HTR-8/SVneo (cell line): ENCODE measurements around the gene PPP1R3C.
A peak's percentile ranks its signal among the peaks of the same experiment; 100 is the strongest.

Experiments used
- DNase-seq: peaks from one replicate; pipeline ENCODE4 v3.0.0; 2011; ENCODE audit warnings: low spot score, mixed read lengths; ENCODE audit not compliant: insufficient read length
- FAIRE-seq: peaks from 2 replicates; lab custom pipeline; 2011; peaks lifted over from hg19 to GRCh38; lab: Jason Lieb, UNC

PPP1R3C gene

GRCh38 chr10:91602868-91603568 is 29.9 kb downstream of the PPP1R3C start:
- no peak for DNase-seq
- FAIRE-seq, result no peak

DNA sequence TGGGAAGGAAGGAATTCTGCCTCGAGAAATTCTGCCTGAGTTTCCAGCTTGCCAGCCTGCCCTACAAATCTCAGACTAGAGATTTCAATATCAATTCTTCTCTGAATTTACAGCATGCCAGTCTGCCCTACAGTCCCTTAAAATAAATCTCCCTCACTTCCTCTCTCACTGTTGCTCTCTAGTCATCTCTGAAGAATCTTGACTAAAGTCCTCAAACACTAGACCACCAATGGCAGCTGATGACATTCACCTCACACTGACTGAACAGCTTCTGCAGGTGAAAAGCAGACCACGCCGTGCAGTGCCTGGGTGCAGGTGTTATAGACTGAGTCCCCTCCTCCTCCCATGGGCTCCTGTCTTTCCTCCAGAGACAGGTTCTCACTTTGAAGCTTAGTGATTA is 30.4 kb downstream of the PPP1R3C start:
- FAIRE-seq, result no peak
- DNase-seq, result no peak

DNA sequence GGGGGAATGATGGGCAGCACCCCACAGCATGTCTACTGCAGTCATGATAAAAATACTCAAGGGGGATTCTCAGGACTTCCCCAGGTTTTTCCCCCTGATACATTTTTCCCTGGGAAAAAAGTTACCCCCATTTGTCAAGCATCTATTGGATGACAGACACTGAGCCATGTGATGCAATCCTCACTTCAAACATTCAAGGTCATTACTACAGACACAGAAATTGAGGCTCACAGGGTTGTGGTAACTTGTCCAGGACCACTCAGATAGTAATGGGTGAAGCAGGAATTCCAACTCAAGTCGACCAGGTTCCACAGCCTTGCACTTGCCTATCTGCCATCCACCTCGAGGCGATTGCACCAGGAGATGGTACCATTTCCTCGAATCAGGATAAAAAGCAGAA is 31.7 kb downstream of the PPP1R3C start:
- FAIRE-seq, result no peak
- DNase-seq, result no peak

DNA sequence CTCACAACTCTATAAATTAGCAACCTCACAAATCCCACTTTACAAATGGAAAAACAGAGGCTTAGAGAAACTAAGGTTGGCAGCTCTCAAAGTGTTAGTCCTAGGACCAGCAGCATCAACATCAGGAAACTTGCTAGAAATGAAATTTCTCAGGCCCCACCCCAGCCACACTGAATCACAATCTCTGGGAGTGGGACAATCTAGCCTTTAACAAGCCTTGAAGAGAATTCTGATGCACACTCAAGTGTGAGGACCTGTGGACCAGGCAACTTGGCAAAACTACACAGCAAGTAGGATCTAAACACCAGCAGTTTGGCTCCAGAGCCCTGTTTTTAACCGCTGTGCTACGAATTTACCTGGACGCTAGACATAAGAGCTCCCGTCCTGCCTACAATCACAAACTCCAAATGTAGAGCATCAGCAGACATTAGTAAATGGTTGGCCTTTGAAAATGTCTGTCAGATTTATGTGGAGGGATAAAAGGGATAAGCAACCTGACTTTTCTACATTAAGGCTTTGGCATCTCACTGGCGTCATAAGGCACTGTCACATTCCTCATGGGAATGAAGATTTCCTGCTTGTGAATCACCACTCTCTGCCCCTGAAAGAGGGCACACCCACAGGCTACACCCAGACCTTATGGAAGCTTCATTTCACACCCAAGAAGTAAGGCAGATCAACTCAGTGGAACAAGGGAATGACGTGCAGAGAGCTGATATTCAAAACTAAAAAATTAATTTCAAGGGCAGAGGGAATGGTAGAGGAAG is 34.5 kb downstream of the PPP1R3C start:
- peak; percentile 73 for DNase-seq
- FAIRE-seq, result peak; percentile 92

- no peak for DNase-seq
- FAIRE-seq, result no peak
Measured at GRCh38 chr10:91597197-91597881, 35.5 kb downstream of the PPP1R3C start.

DNA sequence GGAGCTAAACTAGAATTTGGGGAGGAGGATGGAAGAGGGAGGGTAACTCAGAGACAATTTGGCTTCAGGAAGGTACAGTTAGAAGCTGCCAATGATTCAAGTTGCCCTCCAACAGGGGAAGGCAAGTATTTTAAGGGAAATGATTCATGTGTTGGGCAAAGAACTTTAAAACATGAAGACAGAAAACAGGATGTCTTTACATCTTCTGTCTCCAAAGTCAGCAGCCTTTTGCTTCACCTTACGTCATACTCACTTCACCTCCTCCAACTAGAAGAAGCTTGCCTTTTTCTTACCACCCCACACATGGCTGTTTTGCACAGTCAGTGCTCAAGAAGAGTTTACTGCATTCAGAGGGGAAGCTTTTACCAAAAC is 36.1 kb downstream of the PPP1R3C start:
- no peak for DNase-seq
- no peak for FAIRE-seq

DNA sequence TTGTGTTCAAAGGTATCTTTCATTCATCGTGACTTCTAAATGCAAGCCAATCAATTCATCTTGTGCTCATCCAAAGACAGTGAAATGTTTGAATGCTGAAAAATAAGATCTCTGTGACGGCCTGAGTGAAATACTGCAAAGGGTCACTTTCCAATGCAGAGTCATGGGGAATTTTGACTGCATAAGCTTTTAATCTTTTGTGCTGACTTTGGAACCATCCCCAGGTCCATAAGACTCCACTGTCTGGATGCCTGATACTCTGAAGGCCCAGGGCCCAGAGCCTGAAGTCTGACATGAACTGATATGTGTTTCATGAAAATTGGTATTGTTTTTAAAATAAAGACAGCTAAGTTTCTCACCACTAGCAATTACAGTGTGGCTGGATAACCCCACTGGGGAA is 39.0 kb downstream of the PPP1R3C start:
- DNase-seq (no peak), FAIRE-seq (no peak)

- DNase-seq (no peak), FAIRE-seq (no peak)
Measured at GRCh38 chr10:91593366-91593765, 39.5 kb downstream of the PPP1R3C start.

GRCh38 chr10:91592266-91592975 is 40.5 kb downstream of the PPP1R3C start:
- DNase-seq, result no peak
- FAIRE-seq, result no peak

GRCh38 chr10:91591797-91592174 is 41.1 kb downstream of the PPP1R3C start:
- DNase-seq, result no peak
- FAIRE-seq, result no peak

GRCh38 chr10:91590904-91591796 is 41.7 kb downstream of the PPP1R3C start:
- FAIRE-seq, result no peak

GRCh38 chr10:91590142-91590903 is 42.5 kb downstream of the PPP1R3C start:
- FAIRE-seq (no peak), DNase-seq (no peak)

More at GRCh38 chr10:91590904-91591796, 41.7 kb downstream of the PPP1R3C start:
- no peak for DNase-seq

- DNase-seq (no peak), FAIRE-seq (peak; percentile 23)
Measured at GRCh38 chr10:91589658-91590035, 43.2 kb downstream of the PPP1R3C start.

DNA sequence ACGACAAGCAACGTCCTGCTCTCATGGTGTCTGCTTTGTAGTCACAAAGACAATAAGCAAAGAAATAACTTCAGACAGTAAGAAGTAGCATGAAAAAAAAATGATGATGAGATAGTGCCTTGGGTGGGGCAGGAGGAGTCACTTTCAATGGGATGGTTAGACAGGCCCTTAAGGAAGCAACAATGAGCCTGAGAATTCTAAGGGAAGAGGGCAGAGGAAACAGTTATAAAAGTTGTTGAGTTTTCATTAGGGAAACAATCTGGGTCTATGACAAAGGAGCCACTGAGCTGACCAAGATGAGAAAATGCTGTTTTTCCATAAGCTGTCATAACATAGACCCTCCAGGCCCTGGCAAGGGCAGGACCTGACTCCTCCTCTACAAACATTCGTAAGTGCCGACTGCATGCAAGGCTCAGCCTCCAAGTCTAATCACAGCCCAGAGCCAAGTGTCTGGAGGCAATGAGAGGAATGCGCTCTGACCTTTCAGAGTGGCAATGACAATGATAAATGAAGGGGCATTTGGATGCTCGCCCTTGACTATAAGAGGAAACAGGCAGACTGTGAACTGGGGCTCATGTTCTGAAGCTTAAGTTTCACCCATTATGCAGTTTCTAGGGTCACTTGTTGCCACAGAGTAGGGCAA is 43.7 kb downstream of the PPP1R3C start:
- FAIRE-seq (peak; percentile 88), DNase-seq (peak; percentile 63)

DNA sequence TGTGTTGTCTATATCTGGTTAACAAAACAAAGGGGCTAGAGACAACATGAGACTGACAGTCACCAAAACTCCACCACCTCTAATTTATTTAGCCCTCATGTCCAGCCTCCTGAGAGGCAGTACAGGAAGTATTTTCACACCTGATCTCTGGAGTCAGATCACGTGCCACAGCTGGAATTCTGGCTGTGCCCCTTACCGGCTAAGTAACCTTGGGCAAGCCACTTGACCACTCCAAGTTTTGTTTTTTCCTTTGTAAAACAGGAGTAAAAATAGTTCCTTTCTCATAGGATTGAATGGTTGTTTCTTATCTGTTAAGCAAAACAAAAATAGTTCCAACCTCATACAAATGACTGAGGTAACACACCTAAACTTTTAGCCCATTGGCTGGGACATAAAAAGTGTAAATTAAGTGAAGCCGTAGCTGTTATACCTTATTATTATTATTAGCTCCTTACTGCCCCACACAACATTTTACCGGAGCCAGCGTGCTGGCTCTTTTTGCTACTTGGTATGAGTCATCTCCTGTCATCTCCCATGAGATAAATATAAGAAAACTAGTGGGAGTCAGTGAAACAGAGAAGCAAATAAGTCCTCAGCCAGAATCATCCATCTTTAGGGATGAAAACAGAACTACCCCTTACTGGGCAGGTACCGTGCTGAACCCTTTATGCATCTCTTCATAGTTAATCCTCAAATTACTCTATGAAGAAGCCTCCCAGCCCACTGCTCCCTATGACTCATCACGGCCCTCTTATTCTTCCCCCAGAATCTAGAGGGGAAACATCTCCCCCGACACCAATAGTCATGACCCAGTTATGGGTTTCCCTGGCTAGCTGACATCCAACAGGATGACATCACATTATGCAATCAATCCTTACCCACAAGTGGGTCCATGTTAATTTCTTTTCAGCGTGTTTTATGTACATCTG is 44.9 kb downstream of the PPP1R3C start:
- FAIRE-seq, result no peak

DNA sequence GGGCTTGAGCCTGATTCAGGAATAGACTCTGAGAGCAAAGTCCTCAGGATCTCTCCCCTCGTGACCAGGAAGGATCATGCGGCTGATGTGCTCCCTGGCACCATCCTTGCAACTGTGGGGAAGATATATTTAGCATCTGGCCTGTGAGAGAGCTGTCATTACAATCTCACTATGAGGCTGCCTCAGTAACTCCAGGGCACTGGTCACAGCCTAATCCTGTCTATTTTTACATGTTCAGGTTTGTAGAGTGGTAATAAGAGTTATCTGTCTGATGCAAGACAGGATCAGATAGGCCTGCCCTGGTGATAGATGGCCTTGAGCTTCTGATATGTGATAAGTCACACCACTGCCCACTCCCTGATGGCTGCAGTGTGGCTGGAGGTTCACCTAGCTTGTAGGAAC is 50.7 kb downstream of the PPP1R3C start:
- DNase-seq (no peak), FAIRE-seq (no peak)

More for the DNA sequence above, 44.9 kb downstream of the PPP1R3C start:
- peak; percentile 58 for DNase-seq

GRCh38 chr10:91579329-91579985 is 53.4 kb downstream of the PPP1R3C start:
- FAIRE-seq (no peak), DNase-seq (no peak)
